HepG2 (cell line): ENCODE results near the gene CAVIN2. TPM values are rescaled to one million over a fixed set of nuclear protein-coding genes. Genes with fewer than 3 reads are reported as not detected.

ENCODE experiments used
- ATAC-seq: fragments of 200-7000 bp; cut with Tn5 transposase; 3 replicates; pipeline ENCODE4 v1.9.1; 2020; ENCODE audit warnings: mild to moderate bottlenecking, moderate library complexity
- BruUV-seq: library from RNA; stranded (reverse); fragments of 400-500 nt; replicated peaks from 2 replicates; lab custom pipeline; 2021; lab: Mats Ljungman, UMichigan
- CTCF ChIA-PET: fragments of 300-600 bp; formaldehyde crosslinking; extraction: SDS; loops from one replicate; lab custom pipeline; 2021; ENCODE audit warnings: low total read pairs, inconsistent platforms, low intra/inter-chr PET ratio; lab: Yijun Ruan, JAX
- POLR2A ChIA-PET: fragments of 350-600 bp; sonication (Branson Sonifier 250); formaldehyde crosslinking; loops from one replicate; lab custom pipeline; 2020; ENCODE audit warnings: antibody characterized with exemption, inconsistent platforms; lab: Yijun Ruan, JAX
- DNase-seq: peaks from one replicate; pipeline ENCODE4 v3.0.0-alpha.2; 2015; ENCODE audit warnings: low spot score
- FAIRE-seq: peaks from 3 replicates; lab custom pipeline; 2011; peaks lifted over from hg19 to GRCh38; lab: Jason Lieb, UNC
- H2AFZ ChIP-seq: one replicate; pipeline ENCODE4 v1.6.1; 2011; ENCODE audit warnings: low read length, inconsistent platforms
- H3K27ac ChIP-seq: fragments of 300-600 bp; 3 replicates; pipeline ENCODE4 v1.8.0; 2011; ENCODE audit warnings: mixed run types, mild to moderate bottlenecking, mixed read lengths, low read length, inconsistent platforms; ENCODE audit not compliant: insufficient read depth; ENCODE audit errors: extremely low read length
- H3K27me3 ChIP-seq, 2 experiments: fragments of 200-600 bp in 1 of 2; 2 replicates in 1 of 2; 3 replicates in 1 of 2; pipeline versions ENCODE4 v1.6.0 to v1.8.0; 2011; ENCODE audit warnings: low read length in 2 of 2, mild to moderate bottlenecking in 2 of 2, moderate library complexity in 2 of 2, inconsistent platforms in 1 of 2; ENCODE audit not compliant: insufficient read depth in 2 of 2, control insufficient read depth in 1 of 2
- H3K36me3 ChIP-seq, 2 experiments: fragments of 200-600 bp in 1 of 2; replicated peaks in 1 of 2; 2 replicates in 1 of 2; 3 replicates in 1 of 2; pipeline versions ENCODE4 v1.5.1 to v1.8.0; 2011; ENCODE audit warnings: low read length in 2 of 2, inconsistent platforms in 1 of 2; ENCODE audit not compliant: insufficient read depth in 2 of 2, control insufficient read depth in 1 of 2
- H3K4me1 ChIP-seq: 2 replicates; pipeline ENCODE4 v1.5.1; 2012; ENCODE audit warnings: low read length, inconsistent platforms; ENCODE audit not compliant: insufficient read depth
- H3K4me2 ChIP-seq: 2 replicates; pipeline ENCODE4 v1.6.0; 2011; ENCODE audit warnings: low read depth, low read length, inconsistent platforms
- H3K4me3 ChIP-seq, 3 experiments: fragments of 200-600 bp in 1 of 3; sonication (generic), shearing (Covaris generic) in 1 of 3; replicated peaks in 1 of 3; 2 replicates each; pipeline ENCODE4 v1.5.1; 2011 to 2016; ENCODE audit warnings: low read length in 3 of 3, inconsistent platforms in 2 of 3, low read depth in 2 of 3, mild to moderate bottlenecking in 2 of 3, control low read depth in 1 of 3, mixed read lengths in 1 of 3; ENCODE audit not compliant: insufficient read depth in 1 of 3
- H3K79me2 ChIP-seq: one replicate; pipeline ENCODE4 v1.6.1; 2011; ENCODE audit warnings: low read length, inconsistent platforms; ENCODE audit not compliant: insufficient read depth
- H3K9ac ChIP-seq: 2 replicates; pipeline ENCODE4 v1.6.0; 2011; ENCODE audit warnings: mild to moderate bottlenecking, low read depth, low read length, inconsistent platforms; ENCODE audit not compliant: insufficient read depth
- H3K9me3 ChIP-seq: 2 replicates; pipeline ENCODE4 v1.5.1; 2012; ENCODE audit warnings: mild to moderate bottlenecking, low read length
- H4K20me1 ChIP-seq: 2 replicates; pipeline ENCODE4 v1.6.0; 2011; ENCODE audit warnings: inconsistent platforms, mild to moderate bottlenecking, low read length, moderate library complexity; ENCODE audit not compliant: insufficient read depth
- MAFG ChIP-seq: sonication (generic); formaldehyde crosslinking; IDR thresholded peaks from 2 replicates; pipeline ENCODE4 v1.5.1; 2020; ENCODE audit warnings: mild to moderate bottlenecking, missing genetic modification reagents
- NCOA5 ChIP-seq: sonication (generic); formaldehyde crosslinking; IDR thresholded peaks from 2 replicates; pipeline ENCODE4 v1.4.0; 2020; ENCODE audit warnings: missing genetic modification reagents
- SETDB1 ChIP-seq: sonication (generic); formaldehyde crosslinking; IDR thresholded peaks from 2 replicates; pipeline ENCODE4 v1.5.1; 2020; ENCODE audit warnings: missing genetic modification reagents, mild to moderate bottlenecking, borderline replicate concordance
- SRSF1 ChIP-seq: fragments of 200-400 bp; formaldehyde crosslinking; optimal IDR thresholded peaks from 2 replicates; pipeline ENCODE3; 2017; ENCODE audit warnings: mild to moderate bottlenecking, low read depth, low read length, moderate library complexity
- TARDBP ChIP-seq: sonication (generic); formaldehyde crosslinking; IDR thresholded peaks from 2 replicates; pipeline ENCODE4 v1.8.0; 2022; ENCODE audit warnings: mild to moderate bottlenecking, missing genetic modification reagents
- ZBTB26 ChIP-seq: IDR thresholded peaks from 2 replicates; pipeline ENCODE4 v1.6.1; 2016; ENCODE audit warnings: missing compliant biosample characterization, missing genetic modification reagents, borderline replicate concordance
- ZNF232 ChIP-seq: sonication (generic); formaldehyde crosslinking; IDR thresholded peaks from 2 replicates; pipeline ENCODE4 v1.4.0; 2020; ENCODE audit warnings: missing genetic modification reagents, borderline replicate concordance
- ZNF354B ChIP-seq: sonication (generic); formaldehyde crosslinking; IDR thresholded peaks from 2 replicates; pipeline ENCODE4 v1.8.0; 2022; ENCODE audit warnings: mild to moderate bottlenecking, missing genetic modification reagents
- ZNF619 ChIP-seq: sonication (generic); formaldehyde crosslinking; IDR thresholded peaks from 2 replicates; pipeline ENCODE4 v1.4.0; 2020; ENCODE audit warnings: mild to moderate bottlenecking, missing genetic modification reagents
- WGBS: methylation state at CpG from one replicate; pipeline ENCODE4 v1.1.6; 2017; ENCODE audit warnings: low lambda C conversion rate; 5-methylcytosine and 5-hydroxymethylcytosine counted together
- in situ Hi-C: cut with HindIII; loops from 2 replicates; pipeline ENCODE4 v1.10.0; 2017; ENCODE audit warnings: low pct_unique_long_range_greater_than_20kb; ENCODE audit not compliant: extremely low pct_ligation_motif_present
- intact Hi-C: fragments of 100-400 bp; cut with micrococcal nuclease; formaldehyde crosslinking; loops from one replicate; pipeline ENCODE4 v1.10.0; 2022; ENCODE audit not compliant: unreplicated experiment
- polyA plus RNA-seq, 8 experiments: library from polyadenylated mRNA; depleted of rRNA in 3 of 8; stranded (reverse) in 7 of 8; unstranded in 1 of 8; fragments of >200 nt; fragmentation: Illumina TruSeq in 4 of 8; extraction: Trizol in 4 of 8; gene quantifications; 2 replicates each; pipeline versions ENCODE4 v1.2.1 to v1.2.3, GENCODE V29; 2011 to 2016; ENCODE audit warnings: low read depth in 4 of 8, missing spikeins in 1 of 8, mixed read lengths in 1 of 8; ENCODE audit not compliant: insufficient read depth in 1 of 8
- total RNA-seq, 5 experiments: library from RNA; depleted of rRNA; stranded (reverse); fragments of >200 nt; fragmentation: Illumina TruSeq; extraction: Trizol; gene quantifications; 2 replicates each; pipeline ENCODE4 v1.2.3, GENCODE V29; 2016; ENCODE audit warnings: low read depth in 1 of 5
- TF ChIP-seq, protein P1 (sequence below): IDR thresholded peaks from 2 replicates; pipeline ENCODE4 v1.6.1; 2018; ENCODE audit warnings: missing genetic modification reagents, mild to moderate bottlenecking, missing compliant biosample characterization

Gene CAVIN2
- total and polyA plus RNA-seq, 2 of the 13 experiments (the other 11 are each of a cell fraction or from before 2014, with no cell fraction given), result 7.6 to 38.8 TPM

DNA sequence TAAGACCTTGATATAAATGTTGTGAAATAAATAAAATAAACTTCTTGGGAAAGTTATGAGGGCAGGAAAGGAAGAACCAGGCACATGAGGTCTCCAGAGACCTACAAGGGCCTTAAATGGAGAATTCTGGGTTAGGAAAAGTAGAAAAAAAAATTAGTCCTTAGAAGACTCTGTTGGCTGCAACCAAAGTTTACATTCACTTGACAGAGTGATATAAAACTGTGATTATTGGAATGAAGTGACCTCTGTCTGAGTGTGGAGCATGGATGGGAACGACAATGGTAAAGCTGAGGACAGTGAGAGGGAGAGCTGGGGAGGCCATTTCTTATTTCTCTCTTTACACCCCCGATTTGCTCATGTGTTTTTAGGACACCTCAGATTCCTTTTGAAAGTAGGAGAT lies 29.0 kb upstream of the CAVIN2 start:
- Histone ChIP-seq H3K4me2 (no peak overlapping the region), H3K9ac (no peak overlapping the region), H3K4me1 (peaks cover 29% of the 10 kb centered on the region), H3K79me2 (no peaks in the 10 kb centered on the region), H3K27ac (no peak overlapping the region), H4K20me1 (no peaks in the 10 kb centered on the region), H2AFZ (no peak overlapping the region), H3K36me3 (no peaks in the 10 kb centered on the region), H3K4me3 (no peak overlapping the region), H3K9me3 (no peaks in the 10 kb centered on the region), H3K27me3 (no peaks in the 10 kb centered on the region)
- ATAC-seq (no peak), DNase-seq (no peak), FAIRE-seq (no peak)
- TF ChIP-seq ZNF354B (CRISPR knock-in tag), result no peak
- TF ChIP-seq SETDB1 (CRISPR knock-in tag), result no peak
- TF ChIP-seq MAFG (CRISPR knock-in tag), result no peak
- TF ChIP-seq ZNF232 (CRISPR knock-in tag), result no peak
- TF ChIP-seq NCOA5, result no peak
- TF ChIP-seq, protein P1, sequence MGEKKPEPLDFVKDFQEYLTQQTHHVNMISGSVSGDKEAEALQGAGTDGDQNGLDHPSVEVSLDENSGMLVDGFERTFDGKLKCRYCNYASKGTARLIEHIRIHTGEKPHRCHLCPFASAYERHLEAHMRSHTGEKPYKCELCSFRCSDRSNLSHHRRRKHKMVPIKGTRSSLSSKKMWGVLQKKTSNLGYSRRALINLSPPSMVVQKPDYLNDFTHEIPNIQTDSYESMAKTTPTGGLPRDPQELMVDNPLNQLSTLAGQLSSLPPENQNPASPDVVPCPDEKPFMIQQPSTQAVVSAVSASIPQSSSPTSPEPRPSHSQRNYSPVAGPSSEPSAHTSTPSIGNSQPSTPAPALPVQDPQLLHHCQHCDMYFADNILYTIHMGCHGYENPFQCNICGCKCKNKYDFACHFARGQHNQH, result no peak
- TF ChIP-seq SRSF1, result no peak
- TF ChIP-seq ZBTB26 (CRISPR knock-in tag), result no peak
- no peak for TF ChIP-seq ZNF619 (CRISPR knock-in tag)
- no peak for TF ChIP-seq TARDBP (CRISPR knock-in tag)
- intact Hi-C loops, result no loop called here
- BruUV-seq, result no TSS peak
- CTCF ChIA-PET, result no interaction called here
- 72% methylated on average over 2 of the region's 2 CpGs for WGBS
- POLR2A ChIA-PET, result no interaction called here
- in situ Hi-C loops, result no loop called here
